GM23338 (cell line): ENCODE results near the gene WDR45B. TPM values are rescaled to one million over a fixed set of nuclear protein-coding genes. Genes with fewer than 3 reads are reported as not detected.

ENCODE experiments used
- ATAC-seq: fragments of 200-7000 bp; cut with Tn5 transposase; 3 replicates; pipeline ENCODE4 v1.9.1; 2020
- DNase-seq: peaks from one replicate; pipeline ENCODE4 v3.0.0-alpha.2; 2015; ENCODE audit warnings: low spot score
- H2AFZ ChIP-seq: fragments of 200-600 bp; sonication (generic); 2 replicates; pipeline ENCODE4 v1.8.0; 2016; ENCODE audit warnings: antibody characterized with exemption, mild to moderate bottlenecking, moderate library complexity
- H3F3A ChIP-seq: fragments of 200-600 bp; sonication (generic); replicated peaks from 2 replicates; pipeline ENCODE4 v1.8.0; 2017; ENCODE audit warnings: antibody characterized with exemption, mixed run types, low read depth
- H3K27ac ChIP-seq: fragments of 200-600 bp; sonication (generic); 2 replicates; pipeline ENCODE4 v1.6.1; 2016; ENCODE audit warnings: low read depth
- H3K27me3 ChIP-seq: fragments of 200-600 bp; sonication (generic); 2 replicates; pipeline ENCODE4 v1.8.0; 2016; ENCODE audit warnings: mild to moderate bottlenecking, mixed run types, moderate library complexity; ENCODE audit not compliant: insufficient read depth
- H3K36me3 ChIP-seq: fragments of 200-600 bp; sonication (generic); 2 replicates; pipeline ENCODE4 v1.8.0; 2016; ENCODE audit warnings: mild to moderate bottlenecking; ENCODE audit not compliant: insufficient read depth
- H3K4me1 ChIP-seq: fragments of 200-600 bp; sonication (generic); 2 replicates; pipeline ENCODE4 v1.8.0; 2016; ENCODE audit warnings: mild to moderate bottlenecking, moderate library complexity; ENCODE audit not compliant: insufficient read depth
- H3K4me2 ChIP-seq: fragments of 200-600 bp; sonication (generic); 2 replicates; pipeline ENCODE4 v1.7.1; 2017; ENCODE audit warnings: mixed run types
- H3K4me3 ChIP-seq: fragments of 200-600 bp; sonication (generic); 2 replicates; pipeline ENCODE4 v1.6.1; 2016; ENCODE audit warnings: mixed run types
- H3K79me2 ChIP-seq: fragments of 200-600 bp; sonication (generic); replicated peaks from 2 replicates; pipeline ENCODE4 v1.8.0; 2017; ENCODE audit warnings: mild to moderate bottlenecking; ENCODE audit not compliant: insufficient read depth
- H3K9me2 ChIP-seq: fragments of 200-600 bp; sonication (generic); 2 replicates; pipeline ENCODE4 v1.8.0; 2017; ENCODE audit not compliant: insufficient read depth
- H4K20me1 ChIP-seq: fragments of 200-600 bp; sonication (generic); replicated peaks from 2 replicates; pipeline ENCODE4 v1.8.0; 2017; ENCODE audit warnings: mild to moderate bottlenecking; ENCODE audit not compliant: insufficient read depth
- H3K27ac Mint-ChIP-seq: 2 replicates; pipeline ENCODE4 v1.8.0; 2020; ENCODE audit warnings: inconsistent platforms, mild to moderate bottlenecking, moderate library complexity, mixed read lengths
- H3K27me3 Mint-ChIP-seq: 3 replicates; pipeline ENCODE4 v1.8.0; 2022; ENCODE audit warnings: low read depth, mild to moderate bottlenecking, moderate library complexity, mixed read lengths, inconsistent platforms; ENCODE audit not compliant: insufficient read depth, poor library complexity
- H3K36me3 Mint-ChIP-seq: 3 replicates; pipeline ENCODE4 v1.8.0; 2021; ENCODE audit warnings: low read depth, mild to moderate bottlenecking, inconsistent platforms, moderate library complexity, mixed read lengths
- H3K4me1 Mint-ChIP-seq: 3 replicates; pipeline ENCODE4 v1.8.0; 2020; ENCODE audit warnings: mild to moderate bottlenecking, inconsistent platforms, mixed read lengths
- H3K4me3 Mint-ChIP-seq: 3 replicates; pipeline ENCODE4 v1.8.0; 2021; ENCODE audit warnings: moderate library complexity, mild to moderate bottlenecking, inconsistent platforms, mixed read lengths
- H3K9me3 Mint-ChIP-seq: 3 replicates; pipeline ENCODE4 v1.8.0; 2020; ENCODE audit warnings: moderate library complexity, mild to moderate bottlenecking, inconsistent platforms, mixed read lengths
- CREB1 ChIP-seq: fragments of 250-450 bp; sonication (Bioruptor Pico); IDR thresholded peaks from 2 replicates; pipeline ENCODE4 v1.5.0; 2020; ENCODE audit warnings: low read depth, mild to moderate bottlenecking, moderate library complexity
- CTCF ChIP-seq, 2 experiments: fragments of 200-600 bp in 1 of 2; sonication (generic) in 1 of 2; conservative IDR thresholded peaks; 2 replicates each; pipeline versions ENCODE4 v1.5.1 to v1.6.1; 2016 to 2017; ENCODE audit warnings: antibody characterized with exemption in 2 of 2, low read depth in 2 of 2, mild to moderate bottlenecking in 2 of 2, moderate library complexity in 1 of 2
- ETS1 ChIP-seq: IDR thresholded peaks from 2 replicates; pipeline ENCODE4 v1.6.1; 2016; ENCODE audit warnings: antibody characterized with exemption
- EZH2 ChIP-seq: fragments of 200-600 bp; sonication (generic); IDR thresholded peaks from one replicate; pipeline ENCODE4 v1.8.0; 2017; ENCODE audit warnings: antibody characterized with exemption, mild to moderate bottlenecking, low read depth; ENCODE audit not compliant: unreplicated experiment
- EZH2phosphoT487 ChIP-seq: fragments of 200-600 bp; sonication (generic); IDR thresholded peaks from one replicate; pipeline ENCODE4 v1.8.1; 2018; ENCODE audit warnings: antibody characterized with exemption; ENCODE audit not compliant: unreplicated experiment
- JUNB ChIP-seq: IDR thresholded peaks from one replicate; pipeline ENCODE4 v1.6.1; 2016; ENCODE audit warnings: antibody characterized with exemption; ENCODE audit not compliant: unreplicated experiment
- NANOG ChIP-seq: IDR thresholded peaks from 2 replicates; pipeline ENCODE4 v1.6.1; 2016; ENCODE audit warnings: antibody characterized with exemption, borderline replicate concordance
- REST ChIP-seq: IDR thresholded peaks from one replicate; pipeline ENCODE4 v1.6.1; 2018; ENCODE audit warnings: antibody characterized with exemption; ENCODE audit not compliant: unreplicated experiment
- ZNF114 ChIP-seq: fragments of 250-450 bp; sonication (Bioruptor Pico); IDR thresholded peaks from 2 replicates; pipeline ENCODE4 v1.5.0; 2020; ENCODE audit warnings: mild to moderate bottlenecking, moderate library complexity
- ZNF462 ChIP-seq: fragments of 250-450 bp; sonication (Bioruptor Pico); IDR thresholded peaks from 2 replicates; pipeline ENCODE4 v1.5.0; 2020; ENCODE audit warnings: mild to moderate bottlenecking, moderate library complexity
- polyA plus RNA-seq: library from polyadenylated mRNA; unstranded; fragments of >200 nt; fragmentation: Nextera tagmentation; extraction: Ambion mirVana; gene quantifications from 2 replicates; pipeline ENCODE4 v1.2.1, GENCODE V29; 2016
- total RNA-seq: library from RNA; depleted of rRNA; stranded (reverse); fragments of >200 nt; shearing (Covaris generic); gene quantifications from 2 replicates; pipeline ENCODE4 v1.2.3, GENCODE V29; 2014

Gene WDR45B
- total and polyA plus RNA-seq, 2 experiments from 2014 or later, result 69.4 to 96.4 TPM

- DNase-seq, result no peak
- H3K27ac ChIP-seq, result no peak overlapping the region
- peaks cover 9% of the 10 kb centered on the region; the same call in 1 of the 2 replicates for H3F3A ChIP-seq
- no peak overlapping the region for H3K4me2 ChIP-seq
- no peak for ATAC-seq
- Mint-ChIP-seq H3K9me3 (peaks cover 9% of the 10 kb centered on the region; the same call in 2 of the 3 replicates), H3K27me3 (peaks cover 14% of the 10 kb centered on the region), H3K4me1 (peaks cover 6% of the 10 kb centered on the region; the same call in 2 of the 3 replicates), H3K36me3 (peaks cover 83% of the 10 kb centered on the region), H3K4me3 (no peak overlapping the region), H3K27ac (no peak overlapping the region)
- no peak overlapping the region for H3K4me3 ChIP-seq
- H3K27me3 ChIP-seq, result no peaks in the 10 kb centered on the region
- no peaks in the 10 kb centered on the region; the same call in 1 of the 2 replicates for H3K79me2 ChIP-seq
- TF ChIP-seq CTCF (conservative IDR thresholded peaks at IDR 0.05; ENCODE audit: low read depth in 2 of 2), result no peak
- no peak for TF ChIP-seq ZNF462 (CRISPR knock-in tag)
- no peak for TF ChIP-seq EZH2
- TF ChIP-seq ETS1, result no peak
- no peak for TF ChIP-seq REST
- no peak for TF ChIP-seq EZH2phosphoT487
- TF ChIP-seq ZNF114 (CRISPR knock-in tag), result no peak
- no peak for TF ChIP-seq CREB1 (CRISPR knock-in tag)
- TF ChIP-seq NANOG, result no peak
- TF ChIP-seq JUNB, result no peak
- no peak overlapping the region for H2AFZ ChIP-seq
- H4K20me1 ChIP-seq, result no peaks in the 10 kb centered on the region; the same call in 1 of the 2 replicates
- peaks cover 27% of the 10 kb centered on the region for H3K36me3 ChIP-seq
- H3K9me2 ChIP-seq, result no peaks in the 10 kb centered on the region
- no peaks in the 10 kb centered on the region for H3K4me1 ChIP-seq
Measured at GRCh38 chr17:82604532-82604931, 43.7 kb downstream of the WDR45B start.
